ENCODE measurements around the gene SELENON. TPM values are rescaled to one million over a fixed set of nuclear protein-coding genes. Genes with fewer than 3 reads are reported as not detected.
A peak's percentile ranks its signal among the peaks of the same experiment; 100 is the strongest.

SELENON gene
- total and polyA plus RNA-seq, 2 of the 13 experiments (the other 11 are each of a cell fraction or from before 2014, with no cell fraction given), result 3.8 to 8.0 TPM

GRCh38 chr1:25799935-25800702, at the start of gene SELENON (continued):
- no peak for TF ChIP-seq SNAPC4 (CRISPR knock-in tag; IDR thresholded peaks at IDR 0.05)
- no peak for TF ChIP-seq ATM (IDR thresholded peaks at IDR 0.05; ENCODE audit: borderline replicate concordance)
- no peak for TF ChIP-seq DBP (CRISPR knock-in tag; IDR thresholded peaks at IDR 0.05; ENCODE audit: not compliant biosample characterization)
- TF ChIP-seq IKZF5 (CRISPR knock-in tag; IDR thresholded peaks at IDR 0.05), result no peak
- TF ChIP-seq ZHX1 (CRISPR knock-in tag; IDR thresholded peaks at IDR 0.05; ENCODE audit: low read depth), result no peak
- no peak for TF ChIP-seq THYN1 (CRISPR knock-in tag; IDR thresholded peaks at IDR 0.05; ENCODE audit: borderline replicate concordance, low read depth)
- TF ChIP-seq ZMAT5 (CRISPR knock-in tag; IDR thresholded peaks at IDR 0.05; ENCODE audit: borderline replicate concordance, low read depth), result no peak
- TF ChIP-seq MYNN (CRISPR knock-in tag; IDR thresholded peaks at IDR 0.05; ENCODE audit: low read depth), result no peak
- peak; percentile 18; the same call in 1 of the 2 replicates for TF ChIP-seq SP5 (CRISPR knock-in tag; IDR thresholded peaks at IDR 0.05; ENCODE audit: borderline replicate concordance, low read depth)
- no peak for TF ChIP-seq ZNF383 (CRISPR knock-in tag; IDR thresholded peaks at IDR 0.05; ENCODE audit: borderline replicate concordance)
- TF ChIP-seq TEF (CRISPR knock-in tag; IDR thresholded peaks at IDR 0.05), result no peak
- no peak for TF ChIP-seq ZNF879 (CRISPR knock-in tag; IDR thresholded peaks at IDR 0.05)
- no peak for TF ChIP-seq GATAD2A (CRISPR knock-in tag; IDR thresholded peaks at IDR 0.05)
- TF ChIP-seq RBAK (CRISPR knock-in tag; IDR thresholded peaks at IDR 0.05), result no peak
- no peak for TF ChIP-seq SUZ12 (IDR thresholded peaks at IDR 0.05; ENCODE audit: low read depth, low read length)
- no peak for TF ChIP-seq ZNF10 (CRISPR knock-in tag; IDR thresholded peaks at IDR 0.05; ENCODE audit: borderline replicate concordance, low read depth)
- TF ChIP-seq ZNF674 (CRISPR knock-in tag; IDR thresholded peaks at IDR 0.05; ENCODE audit: low read depth), result no peak
